ENCODE measurements around the gene PVALB. TPM values are rescaled to one million over a fixed set of nuclear protein-coding genes. Genes with fewer than 3 reads are reported as not detected.

Gene PVALB
- total and polyA plus RNA-seq, 10 of the 15 experiments (the other 5 are each of a cell fraction or from before 2014, with no cell fraction given): not detected

DNA sequence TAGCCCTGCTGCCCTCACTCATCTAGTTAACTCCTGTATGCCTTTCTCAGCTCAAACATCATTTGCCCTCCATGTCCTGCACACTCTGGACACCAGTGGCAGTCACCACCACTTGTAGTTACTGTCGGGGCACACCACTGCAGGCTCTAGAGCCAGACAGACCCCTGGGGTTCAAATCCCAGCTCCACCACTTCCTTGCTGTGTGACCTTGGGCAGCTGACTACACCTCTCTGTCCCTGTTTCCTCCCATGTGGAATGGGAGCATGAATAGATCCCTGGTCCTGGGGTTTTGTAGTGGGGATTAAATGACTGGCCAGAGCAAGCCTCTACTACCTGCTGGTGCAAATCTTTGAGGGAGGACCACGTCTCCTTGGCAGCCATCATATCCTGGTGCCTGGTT is 33.1 kb downstream of the PVALB start:
- no TSS peak for BruUV-seq (replicated peaks)

More for the DNA sequence above, 33.1 kb downstream of the PVALB start:
- intact Hi-C loops (cut with micrococcal nuclease; ENCODE audit: unreplicated experiment): loop anchor here (10.0 kb wide), 1 partner anchor 411 kb away; no protein-coding TSS in a partner anchor
- in situ Hi-C loops (cut with MboI): no loop called here
- no peaks in the 10 kb centered on the region for H3K79me2 ChIP-seq (ENCODE audit: control insufficient read depth, insufficient read depth, low read length)
- DNase-seq (ENCODE audit: low read depth, low spot score) (no peak), ATAC-seq (no peak), FAIRE-seq (no peak)
- no peak overlapping the region for H3K27ac ChIP-seq (ENCODE audit: control insufficient read depth, insufficient read depth)
- no peak overlapping the region for H3K4me2 ChIP-seq (ENCODE audit: control insufficient read depth, insufficient read depth)
- no peak overlapping the region for H3K9ac ChIP-seq (ENCODE audit: control insufficient read depth, insufficient read depth, low read length)
- POLR2A ChIA-PET: interaction anchor here (0.5 kb wide), 1 partner anchor 10 kb away, joined by 3 read pairs; no protein-coding TSS in a partner anchor
- CTCF ChIA-PET: interaction anchor here (1.0 to 9.9 kb wide), 4 partner anchors 10 to 260 kb away, joined by 3 to 115 read pairs (median 56); no protein-coding TSS in a partner anchor
- H3K9me3 ChIP-seq (replicated peaks; ENCODE audit: control insufficient read depth, insufficient read depth, low read length): no peaks in the 10 kb centered on the region
- RAD21 ChIA-PET (ENCODE audit: unreplicated experiment): interaction anchor here (1.7 to 4.1 kb wide), 4 partner anchors 68 to 260 kb away, joined by 4 to 34 read pairs (median 18); no protein-coding TSS in a partner anchor
- no peak overlapping the region for H3K4me3 ChIP-seq
- H3K27me3 ChIP-seq (replicated peaks in 1 of 2; ENCODE audit: control insufficient read depth in 2 of 2, insufficient read depth in 2 of 2, low read length in 1 of 2): peaks cover 2 to 5% of the 10 kb centered on the region in 2 experiments; a peak in 2 of 4 replicates
- SMC1A ChIA-PET (ENCODE audit: uncharacterized antibody, unreplicated experiment): interaction anchor here (2.5 to 4.3 kb wide), 3 partner anchors 72 to 260 kb away, joined by 8 to 29 read pairs (median 11); no protein-coding TSS in a partner anchor
- H2AFZ ChIP-seq (ENCODE audit: control insufficient read depth, low read depth, low read length): no peak overlapping the region
- 0% methylated on average over 2 of the region's 2 CpGs for WGBS (ENCODE audit: insufficient coverage, insufficient replicate concordance, low lambda C conversion rate, missing lambda C conversion rate)
- TF ChIP-seq FOS (IDR thresholded peaks at IDR 0.05; ENCODE audit: borderline replicate concordance, extremely low read depth, insufficient read length): no peak
- TF ChIP-seq GATAD2B (conservative IDR thresholded peaks at IDR 0.05; ENCODE audit: low read depth): no peak
- no peak for TF ChIP-seq STAT3 (IDR thresholded peaks at IDR 0.05; ENCODE audit: low read depth, low read length)
- TF ChIP-seq SUZ12 (IDR thresholded peaks at IDR 0.05; ENCODE audit: unreplicated experiment): no peak
- TF ChIP-seq SIN3A (IDR thresholded peaks at IDR 0.05; ENCODE audit: low read depth, low read length): no peak
- no peak for TF ChIP-seq EZH2 (IDR thresholded peaks at IDR 0.05; ENCODE audit: borderline replicate concordance, control insufficient read depth, low read depth, low read length)
- TF ChIP-seq SIX5 (IDR thresholded peaks at IDR 0.05; ENCODE audit: low read depth, low read length, severe bottlenecking): no peak
- no peak for TF ChIP-seq SREBF2 (IDR thresholded peaks at IDR 0.05; ENCODE audit: low read length)
- no peak for TF ChIP-seq NR2C1 (IDR thresholded peaks at IDR 0.05)
- H3K4me1 ChIP-seq (ENCODE audit: control insufficient read depth, insufficient read depth, low read length): no peaks in the 10 kb centered on the region
- H4K20me1 ChIP-seq (ENCODE audit: control insufficient read depth, insufficient read depth): no peaks in the 10 kb centered on the region
- no peaks in the 10 kb centered on the region for H3K36me3 ChIP-seq (ENCODE audit: control insufficient read depth in 2 of 2, insufficient read depth in 2 of 2, low read length in 1 of 2)

All from GM12878 (cell line).